ENCODE measurements around the gene BLOC1S4.

Gene BLOC1S4

DNA sequence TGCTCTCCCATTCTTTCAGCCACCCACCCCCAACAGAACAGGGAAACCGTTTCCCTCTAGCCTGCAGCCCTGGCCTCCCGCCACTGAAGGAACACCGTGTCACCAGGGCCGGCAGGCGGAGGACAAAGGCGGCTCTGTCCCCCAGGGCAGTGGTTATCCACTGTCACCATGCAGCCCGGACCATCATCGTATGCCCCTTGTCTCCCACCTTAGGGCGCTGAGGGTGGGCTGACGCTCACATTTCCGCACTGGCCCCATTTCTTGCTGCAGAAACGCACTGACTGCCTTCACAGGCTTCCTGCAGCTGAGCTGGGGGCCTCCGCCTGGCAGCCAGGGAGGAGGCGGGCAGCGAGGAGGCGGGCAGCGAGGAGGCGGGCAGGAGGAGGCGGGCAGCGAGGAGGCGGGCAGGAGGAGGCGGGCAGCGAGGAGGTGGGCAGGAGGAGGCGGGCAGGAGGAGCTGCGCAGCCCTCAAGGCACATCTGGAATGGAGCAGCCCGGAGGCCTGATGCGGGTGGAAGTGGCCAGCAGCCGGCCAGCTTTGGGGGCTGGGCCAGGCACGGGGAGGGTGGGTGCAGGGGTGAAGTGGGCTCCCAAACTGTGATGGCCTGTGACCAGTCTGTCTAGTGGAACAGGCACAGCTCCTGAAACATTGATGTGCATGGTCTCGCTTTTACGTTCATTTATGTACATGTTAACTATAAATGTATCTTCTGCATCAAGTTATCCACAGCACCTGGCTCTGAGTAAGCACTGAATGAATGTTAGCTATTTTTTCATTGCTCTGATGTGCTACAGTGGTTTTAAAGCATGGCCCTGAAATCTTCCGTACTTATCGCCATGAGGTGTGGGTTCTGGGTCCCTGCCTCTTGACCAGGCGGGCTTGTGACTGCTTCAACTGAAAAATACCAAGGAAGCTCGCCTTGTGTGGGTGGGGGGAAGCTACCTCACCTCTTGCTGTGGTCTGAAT, 46.0 kb downstream of the BLOC1S4 start:
- in situ Hi-C loops (cut with HindIII; ENCODE audit: low sequenced_read_pairs): loop anchor here (10.0 kb wide), 1 partner anchor 87 kb away; a partner anchor contains a TSS

- in situ Hi-C loops (cut with HindIII; ENCODE audit: low sequenced_read_pairs): loop anchor here (10.0 kb wide), 1 partner anchor 89 kb away; a partner anchor contains a TSS
These were observed 47.4 kb downstream of the BLOC1S4 start for GRCh38 chr4:6763330-6763851.

DNA sequence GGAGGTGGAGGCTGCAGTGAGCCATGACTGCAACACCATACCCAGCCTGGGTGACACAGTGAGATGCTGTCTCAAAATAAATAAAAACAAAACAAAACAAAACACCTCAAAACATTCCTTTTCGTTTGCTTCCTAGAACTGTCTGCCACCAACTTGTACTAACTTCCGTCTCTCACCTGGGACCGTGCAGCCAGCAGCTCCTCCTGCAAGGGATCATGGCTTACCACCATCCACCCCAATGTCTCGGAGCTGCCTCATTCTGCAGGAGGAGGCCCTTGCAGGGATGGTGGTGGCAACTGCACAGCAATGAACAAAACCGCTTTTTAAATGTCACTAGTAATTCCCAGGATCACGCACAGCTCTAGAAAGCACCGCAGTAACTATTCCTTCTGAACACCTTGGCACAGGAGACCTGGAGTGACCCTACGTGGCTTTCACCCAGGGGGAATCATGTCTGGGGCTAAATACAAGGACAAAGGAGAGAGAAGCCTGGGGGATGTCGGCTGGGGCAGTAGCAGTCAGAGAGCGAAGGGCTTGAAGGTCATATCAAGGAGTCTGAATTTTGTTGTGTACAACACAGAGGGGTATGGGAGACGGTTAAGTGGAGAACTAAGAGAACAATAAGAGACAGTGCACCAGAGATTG, 49.1 kb downstream of the BLOC1S4 start:
- in situ Hi-C loops (cut with HindIII; ENCODE audit: low sequenced_read_pairs): loop anchor here (5.0 to 10.0 kb wide), 2 partner anchors 90 to 107 kb away; a partner anchor contains a TSS

DNA sequence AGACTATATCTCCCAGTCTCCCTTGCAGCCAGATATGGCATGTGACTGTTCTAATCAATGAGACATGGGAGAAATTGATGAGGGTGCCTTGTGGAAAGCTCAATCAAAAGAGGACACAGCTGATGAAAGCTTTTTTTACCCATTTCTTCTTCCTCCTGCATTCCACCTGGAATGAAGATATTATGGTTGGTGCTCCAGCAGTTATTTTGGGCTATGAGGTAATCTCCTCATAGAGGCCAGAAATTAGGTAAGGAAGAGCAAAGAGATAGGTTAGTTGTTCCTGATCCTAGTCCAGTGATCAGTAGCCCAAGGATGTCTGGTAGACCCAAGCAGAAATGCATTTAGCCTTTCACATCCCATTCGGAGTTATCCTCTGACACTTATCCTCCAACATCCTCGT, 49.7 kb downstream of the BLOC1S4 start:
- in situ Hi-C loops (cut with HindIII; ENCODE audit: low sequenced_read_pairs): loop anchor here (5.0 to 10.0 kb wide), 2 partner anchors 91 to 107 kb away; a partner anchor contains a TSS

Data from DLD1 (cell line).